ENCODE data around the gene COL13A1. TPM values are rescaled to one million over a fixed set of nuclear protein-coding genes. Genes with fewer than 3 reads are reported as not detected.

Gene COL13A1
- total and polyA plus RNA-seq, 12 donors = 0.54 to 7.6 (median 1.9) TPM

GRCh38 chr10:69843923-69844322 is 42.2 kb downstream of the COL13A1 start:
- no peaks in the 10 kb centered on the region for H3K27me3 ChIP-seq
- H3K36me3 ChIP-seq (replicated peaks in 1 of 2) = no peaks in the 10 kb centered on the region
- H3K27ac ChIP-seq = no peak overlapping the region
- 88 to 91% (median 89%) methylated on average over 6 of the region's 6 CpGs for whole genome bisulfite sequencing, 4 donors
- intact Hi-C loops (cut with DNase I) = no loop called here
- no peaks in the 10 kb centered on the region for H3K9me3 ChIP-seq (replicated peaks in 1 of 3)
- no peak for DNase-seq
- no peak for TF ChIP-seq CTCF (IDR thresholded peaks at IDR 0.05)
- no peak overlapping the region for H3K4me3 ChIP-seq
- H3K4me1 ChIP-seq (replicated peaks in 1 of 2) = peaks cover 0 to 2% of the 10 kb centered on the region in 2 donors

GRCh38 chr10:69844698-69845097 is 43.0 kb downstream of the COL13A1 start:
- intact Hi-C loops (cut with DNase I) = no loop called here
- no peaks in the 10 kb centered on the region for H3K36me3 ChIP-seq (replicated peaks in 1 of 2)
- TF ChIP-seq CTCF (IDR thresholded peaks at IDR 0.05) (no peak), POLR2A (IDR thresholded peaks at IDR 0.05) (no peak)

GRCh38 chr10:69845574-69846292 is 44.0 kb downstream of the COL13A1 start:
- H3K9me3 ChIP-seq (replicated peaks in 1 of 3) = no peaks in the 10 kb centered on the region
- peak overlapping the region in 1 of 5 donors; percentile 29 for H3K27ac ChIP-seq
- no peaks in the 10 kb centered on the region for H3K36me3 ChIP-seq (replicated peaks in 1 of 2)
- H3K4me1 ChIP-seq (replicated peaks in 1 of 2) = peaks cover 0 to 2% of the 10 kb centered on the region in 2 donors
- H3K4me3 ChIP-seq = no peak overlapping the region
- DNase-seq = peak; percentile 41 to 88 (median 82)
- H3K27me3 ChIP-seq = no peaks in the 10 kb centered on the region
- TF ChIP-seq CTCF (IDR thresholded peaks at IDR 0.05) (peak in 1 of 6 experiments; percentile 5), POLR2A (IDR thresholded peaks at IDR 0.05) (no peak)
- 17 to 49% (median 28%) methylated on average over 6 of the region's 6 CpGs for WGBS, 4 donors
- intact Hi-C loops (cut with DNase I) = no loop called here

More at GRCh38 chr10:69844698-69845097, 43.0 kb downstream of the COL13A1 start:
- H3K27me3 ChIP-seq = no peaks in the 10 kb centered on the region
- no peak overlapping the region for H3K4me3 ChIP-seq
- peaks cover 0 to 2% of the 10 kb centered on the region in 2 donors for H3K4me1 ChIP-seq (replicated peaks in 1 of 2)
- no peaks in the 10 kb centered on the region for H3K9me3 ChIP-seq (replicated peaks in 1 of 3)
- H3K27ac ChIP-seq = no peak overlapping the region
- WGBS, 4 donors = 77 to 86% (median 81%) methylated on average over 2 of the region's 2 CpGs
- no peak for DNase-seq

- TF ChIP-seq CTCF (IDR thresholded peaks at IDR 0.05) = no peak
- TF ChIP-seq POLR2A (IDR thresholded peaks at IDR 0.05) = no peak
- H3K4me1 ChIP-seq (replicated peaks in 1 of 2) = peaks cover 0 to 2% of the 10 kb centered on the region in 2 donors
- no peak overlapping the region for H3K4me3 ChIP-seq
- WGBS, 4 donors = 29 to 67% (median 53%) methylated on average over 8 to 14 of the region's 14 CpGs
- no peaks in the 10 kb centered on the region for H3K27me3 ChIP-seq
- DNase-seq = no peak
- H3K27ac ChIP-seq = peak overlapping the region in 1 of 5 donors; percentile 29
- H3K9me3 ChIP-seq (replicated peaks in 1 of 3) = no peaks in the 10 kb centered on the region
- no peaks in the 10 kb centered on the region for H3K36me3 ChIP-seq (replicated peaks in 1 of 2)
- intact Hi-C loops (cut with DNase I) = no loop called here
Measured at GRCh38 chr10:69846293-69846921, 44.7 kb downstream of the COL13A1 start.

Measured in adrenal gland (tissue), 12 donors.